Measurements from ENCODE around the gene MATN1. TPM values are rescaled to one million over a fixed set of nuclear protein-coding genes. Genes with fewer than 3 reads are reported as not detected.

Gene MATN1
- polyA plus RNA-seq, 1 donor (not counting 4 experiments of a cell fraction or from before 2014, with no cell fraction given) = 0.05 TPM

GRCh38 chr1:30684259-30684658 lies 39.1 kb downstream of the MATN1 start:
- TF ChIP-seq CTCF (optimal IDR thresholded peaks at IDR 0.05 in 1 of 3, IDR thresholded peaks at IDR 0.05 in 1 of 3, conservative IDR thresholded peaks at IDR 0.05 in 1 of 3; ENCODE audit: extremely low read depth in 1 of 3, insufficient read depth in 2 of 3, low read length in 3 of 3) (no peak), EZH2 (IDR thresholded peaks at IDR 0.05; ENCODE audit: low read length) (no peak)
- H3K27me3 ChIP-seq (ENCODE audit: control insufficient read depth, extremely low read depth, insufficient read depth, low read length) = peaks cover 7% of the 10 kb centered on the region
- no peak overlapping the region for H2AFZ ChIP-seq (ENCODE audit: control insufficient read depth, low read length)
- H3K4me2 ChIP-seq (ENCODE audit: control insufficient read depth, extremely low read depth, insufficient read depth, low read depth, low read length) = no peak overlapping the region
- no peaks in the 10 kb centered on the region for H3K36me3 ChIP-seq (ENCODE audit: control insufficient read depth in 2 of 2, extremely low read depth in 1 of 2, insufficient read depth in 2 of 2, low read length in 2 of 2)
- no peak overlapping the region for H3K27ac ChIP-seq (ENCODE audit: control insufficient read depth, insufficient read depth, low read length)
- no peaks in the 10 kb centered on the region for H3K79me2 ChIP-seq (ENCODE audit: control insufficient read depth, insufficient read depth, low read length)
- no peaks in the 10 kb centered on the region for H4K20me1 ChIP-seq (ENCODE audit: control insufficient read depth, extremely low read depth, insufficient read depth, low read length)
- DNase-seq (ENCODE audit: low read depth, low spot score) = no peak
- dilution Hi-C loops (cut with MboI; ENCODE audit: extremely low pct_ligation_motif_present, low sequenced_read_pairs) = no loop called here
- no peak overlapping the region for H3K4me3 ChIP-seq (ENCODE audit: control insufficient read depth in 2 of 3, extremely low read depth in 1 of 3, insufficient read depth in 2 of 3, low read depth in 1 of 3, low read length in 3 of 3)
- no peaks in the 10 kb centered on the region for H3K9me1 ChIP-seq (ENCODE audit: control insufficient read depth, extremely low read depth, insufficient read depth, low read length)
- H3K9ac ChIP-seq (ENCODE audit: control insufficient read depth, extremely low read depth, insufficient read depth, low read length) = no peak overlapping the region
- no peaks in the 10 kb centered on the region for H3K4me1 ChIP-seq (ENCODE audit: control insufficient read depth, extremely low read depth, insufficient read depth, low read length)
- FAIRE-seq = no peak
- H3K9me3 ChIP-seq (ENCODE audit: control insufficient read depth, low read depth, low read length) = no peaks in the 10 kb centered on the region

GRCh38 chr1:30683699-30684098 lies 39.7 kb downstream of the MATN1 start:
- H4K20me1 ChIP-seq (ENCODE audit: control insufficient read depth, extremely low read depth, insufficient read depth, low read length) = no peaks in the 10 kb centered on the region
- H3K79me2 ChIP-seq (ENCODE audit: control insufficient read depth, insufficient read depth, low read length) = no peaks in the 10 kb centered on the region
- H3K4me1 ChIP-seq (ENCODE audit: control insufficient read depth, extremely low read depth, insufficient read depth, low read length) = no peaks in the 10 kb centered on the region
- no peak overlapping the region for H3K4me3 ChIP-seq (ENCODE audit: control insufficient read depth in 2 of 3, extremely low read depth in 1 of 3, insufficient read depth in 2 of 3, low read depth in 1 of 3, low read length in 3 of 3)
- no peak overlapping the region for H3K27ac ChIP-seq (ENCODE audit: control insufficient read depth, insufficient read depth, low read length)
- no peak overlapping the region for H2AFZ ChIP-seq (ENCODE audit: control insufficient read depth, low read length)
- no peak overlapping the region for H3K9ac ChIP-seq (ENCODE audit: control insufficient read depth, extremely low read depth, insufficient read depth, low read length)
- FAIRE-seq (no peak), DNase-seq (ENCODE audit: low read depth, low spot score) (no peak)
- peaks cover 7% of the 10 kb centered on the region for H3K27me3 ChIP-seq (ENCODE audit: control insufficient read depth, extremely low read depth, insufficient read depth, low read length)
- dilution Hi-C loops (cut with MboI; ENCODE audit: extremely low pct_ligation_motif_present, low sequenced_read_pairs) = no loop called here
- H3K9me3 ChIP-seq (ENCODE audit: control insufficient read depth, low read depth, low read length) = no peaks in the 10 kb centered on the region
- H3K36me3 ChIP-seq (ENCODE audit: control insufficient read depth in 2 of 2, extremely low read depth in 1 of 2, insufficient read depth in 2 of 2, low read length in 2 of 2) = no peaks in the 10 kb centered on the region
- TF ChIP-seq CTCF (optimal IDR thresholded peaks at IDR 0.05 in 1 of 3, IDR thresholded peaks at IDR 0.05 in 1 of 3, conservative IDR thresholded peaks at IDR 0.05 in 1 of 3; ENCODE audit: extremely low read depth in 1 of 3, insufficient read depth in 2 of 3, low read length in 3 of 3) (no peak), EZH2 (IDR thresholded peaks at IDR 0.05; ENCODE audit: low read length) (no peak)
- H3K9me1 ChIP-seq (ENCODE audit: control insufficient read depth, extremely low read depth, insufficient read depth, low read length) = no peaks in the 10 kb centered on the region
- no peak overlapping the region for H3K4me2 ChIP-seq (ENCODE audit: control insufficient read depth, extremely low read depth, insufficient read depth, low read depth, low read length)

Measured in keratinocyte (primary cell).